Measurements from ENCODE around the gene C1QTNF8.

DNA sequence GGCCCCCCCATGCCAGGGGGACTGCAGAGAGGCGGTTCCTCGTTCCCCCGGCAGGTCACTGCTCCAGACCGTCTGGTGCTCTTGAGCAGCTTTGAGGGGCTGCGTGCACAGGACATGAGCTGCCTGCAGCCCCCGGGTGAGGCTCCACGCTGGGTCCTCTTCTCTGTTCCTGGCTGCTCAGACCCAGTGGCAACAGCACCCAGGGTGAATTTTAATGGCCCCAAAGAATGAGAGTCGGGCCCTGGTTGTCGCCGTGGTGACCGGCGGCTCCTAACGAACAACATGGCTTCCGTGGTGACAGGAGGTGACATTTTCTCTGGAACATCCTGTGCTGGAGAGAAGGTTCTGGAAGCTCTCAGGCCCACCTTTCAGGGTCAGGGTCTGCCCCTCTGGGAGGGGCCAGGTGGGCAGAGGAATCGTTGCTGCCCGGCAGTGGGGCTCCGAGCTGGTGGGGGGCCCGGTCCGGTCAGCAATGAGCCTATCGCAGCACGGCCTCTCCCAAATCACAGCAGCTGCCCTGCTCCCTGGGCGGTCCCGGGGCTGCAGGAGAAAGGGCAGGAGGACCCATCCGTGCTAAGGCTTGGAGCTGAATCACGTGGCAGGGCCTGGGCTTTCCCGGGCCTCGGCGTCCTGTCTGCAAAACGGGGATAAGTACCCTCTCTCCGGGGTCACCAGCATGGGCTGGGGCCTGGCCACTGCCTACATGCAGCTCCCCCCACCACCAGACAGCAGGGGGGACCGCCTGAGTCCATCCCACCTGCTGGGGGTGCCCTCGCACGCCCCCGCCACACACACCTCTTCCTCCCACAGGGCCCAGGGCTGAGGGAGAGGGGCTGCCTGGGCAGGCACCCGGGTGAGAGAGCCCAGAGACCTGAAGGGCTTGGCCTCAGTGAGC lies 3.4 kb upstream of the C1QTNF8 start:
- TF ChIP-seq POLR2A (IDR thresholded peaks at IDR 0.05; ENCODE audit: low read depth), result no peak
- TF ChIP-seq, protein P1, sequence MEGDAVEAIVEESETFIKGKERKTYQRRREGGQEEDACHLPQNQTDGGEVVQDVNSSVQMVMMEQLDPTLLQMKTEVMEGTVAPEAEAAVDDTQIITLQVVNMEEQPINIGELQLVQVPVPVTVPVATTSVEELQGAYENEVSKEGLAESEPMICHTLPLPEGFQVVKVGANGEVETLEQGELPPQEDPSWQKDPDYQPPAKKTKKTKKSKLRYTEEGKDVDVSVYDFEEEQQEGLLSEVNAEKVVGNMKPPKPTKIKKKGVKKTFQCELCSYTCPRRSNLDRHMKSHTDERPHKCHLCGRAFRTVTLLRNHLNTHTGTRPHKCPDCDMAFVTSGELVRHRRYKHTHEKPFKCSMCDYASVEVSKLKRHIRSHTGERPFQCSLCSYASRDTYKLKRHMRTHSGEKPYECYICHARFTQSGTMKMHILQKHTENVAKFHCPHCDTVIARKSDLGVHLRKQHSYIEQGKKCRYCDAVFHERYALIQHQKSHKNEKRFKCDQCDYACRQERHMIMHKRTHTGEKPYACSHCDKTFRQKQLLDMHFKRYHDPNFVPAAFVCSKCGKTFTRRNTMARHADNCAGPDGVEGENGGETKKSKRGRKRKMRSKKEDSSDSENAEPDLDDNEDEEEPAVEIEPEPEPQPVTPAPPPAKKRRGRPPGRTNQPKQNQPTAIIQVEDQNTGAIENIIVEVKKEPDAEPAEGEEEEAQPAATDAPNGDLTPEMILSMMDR (IDR thresholded peaks at IDR 0.05), result no peak
- no peak for TF ChIP-seq POLR2AphosphoS5 (IDR thresholded peaks at IDR 0.05)
- TF ChIP-seq EP300 (IDR thresholded peaks at IDR 0.05), result no peak

All from esophagus muscularis mucosa (tissue), 4 donors.